CD1c-positive myeloid dendritic cell (primary cell): Measurements from ENCODE around the gene TMEM97.
"Not testable (repeated sequence)": the region's sequence is repeated elsewhere in the genome, so short reads cannot be mapped to it uniquely, and the experiment has no call there.

ENCODE experiments used
- DNase-seq: peaks from one replicate; pipeline ENCODE4 v3.0.0-alpha.2; 2016; ENCODE audit errors: extremely low spot score

TMEM97 gene

DNA sequence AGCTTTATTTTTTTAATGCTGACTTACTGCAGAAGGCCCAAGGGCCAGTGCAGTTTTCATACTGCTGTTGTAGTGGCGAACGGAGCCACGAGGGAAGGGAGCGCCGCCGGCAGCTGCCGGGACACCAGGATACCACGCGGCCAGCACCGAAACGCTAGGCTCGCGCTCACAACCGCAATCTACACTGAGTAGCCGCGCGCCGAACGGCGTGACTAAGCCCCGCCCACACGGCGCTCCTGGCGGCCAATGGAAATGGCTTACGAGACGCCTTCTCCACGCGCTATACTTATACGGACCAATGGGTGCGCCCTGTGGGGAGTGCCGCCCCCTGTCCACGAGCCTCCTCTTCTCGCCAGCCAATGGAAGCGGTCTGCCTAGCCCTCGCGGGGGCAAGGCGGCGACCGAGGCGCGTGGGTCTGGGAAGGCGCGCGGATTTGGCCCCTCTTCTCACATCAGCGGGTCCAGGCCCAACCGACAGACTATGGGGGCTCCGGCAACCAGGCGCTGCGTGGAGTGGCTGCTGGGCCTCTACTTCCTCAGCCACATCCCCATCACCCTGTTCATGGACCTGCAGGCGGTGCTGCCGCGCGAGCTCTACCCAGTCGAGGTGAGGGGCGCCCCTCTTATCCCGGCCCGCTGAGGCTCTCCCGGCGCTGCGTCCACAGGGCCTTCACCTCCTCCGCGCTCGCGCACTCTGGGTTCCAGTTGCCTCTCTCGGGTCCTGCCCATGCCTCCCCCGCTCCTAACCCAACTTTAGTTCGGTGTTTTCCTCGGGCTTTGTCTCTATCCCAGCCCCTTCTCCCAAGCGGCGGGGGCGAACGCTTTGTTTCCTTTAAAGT, at the start of gene TMEM97:
Gene TMEM97, plus strand, starts transcription at position 442 of the 839 bp plus-strand sequence. Its CDS starts 40 bp downstream, at position 482.
- DNase-seq, result peak; percentile 99

DNA sequence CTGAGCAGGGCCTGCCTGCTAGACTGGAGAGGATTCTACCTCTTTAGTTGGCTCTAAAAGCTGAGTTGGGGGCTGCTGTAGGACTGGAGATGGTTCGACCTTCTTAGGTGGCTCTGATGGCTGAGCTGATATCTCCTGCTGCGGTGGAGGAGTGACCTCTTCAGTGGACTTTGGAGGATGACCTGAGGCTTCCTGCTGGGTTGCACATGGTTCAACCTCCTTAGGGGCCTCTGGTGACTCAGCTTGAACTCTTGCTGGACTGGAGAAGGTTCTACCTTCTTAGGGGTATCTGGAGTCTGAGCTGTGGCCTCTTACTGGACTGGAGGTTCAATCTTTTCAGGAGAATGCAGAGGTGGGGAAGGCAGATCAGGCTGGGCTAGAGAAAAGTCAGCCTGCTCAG, 48.9 kb upstream of the TMEM97 start:
- DNase-seq, result no peak

DNA sequence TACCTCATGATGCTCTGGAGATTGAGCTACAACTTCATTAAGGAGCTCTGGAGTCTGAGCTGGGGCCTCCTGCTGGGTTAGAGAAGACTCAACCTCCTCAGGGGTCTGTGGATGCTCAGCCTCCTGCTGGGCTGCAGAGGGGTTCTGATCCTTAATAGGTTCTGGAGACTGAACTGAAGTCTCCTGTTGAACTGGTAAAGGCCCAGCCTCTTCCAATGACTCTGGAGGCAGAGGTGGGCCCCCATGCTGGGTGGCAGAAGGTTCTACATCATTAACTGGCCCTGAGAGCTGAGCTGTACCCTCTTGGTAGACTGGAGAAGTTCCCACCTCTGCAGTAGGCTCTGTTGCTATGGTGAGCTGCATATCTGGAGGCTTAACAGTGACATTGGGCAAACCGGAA, 48.1 kb upstream of the TMEM97 start:
- no peak for DNase-seq

DNA sequence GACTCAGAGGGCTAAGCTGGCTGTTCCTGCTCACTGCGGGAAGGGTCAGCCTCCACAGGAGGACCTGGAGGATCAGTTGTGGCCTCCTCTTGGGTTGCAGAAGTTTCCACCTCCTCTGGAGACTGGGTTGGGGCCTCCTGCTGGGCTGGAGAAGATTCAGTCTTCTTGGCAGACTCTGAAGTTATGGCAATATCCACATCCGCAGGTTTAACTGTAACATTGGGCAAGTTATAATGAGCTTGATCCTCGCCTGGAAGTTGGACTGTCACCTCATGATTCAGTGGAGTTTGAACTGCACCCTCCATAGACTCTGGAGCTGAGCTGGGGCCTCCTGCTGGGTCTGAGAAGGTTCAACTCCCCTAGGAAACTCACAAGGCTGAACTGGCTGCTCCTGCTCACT, 47.6 kb upstream of the TMEM97 start:
- no peak for DNase-seq

DNA sequence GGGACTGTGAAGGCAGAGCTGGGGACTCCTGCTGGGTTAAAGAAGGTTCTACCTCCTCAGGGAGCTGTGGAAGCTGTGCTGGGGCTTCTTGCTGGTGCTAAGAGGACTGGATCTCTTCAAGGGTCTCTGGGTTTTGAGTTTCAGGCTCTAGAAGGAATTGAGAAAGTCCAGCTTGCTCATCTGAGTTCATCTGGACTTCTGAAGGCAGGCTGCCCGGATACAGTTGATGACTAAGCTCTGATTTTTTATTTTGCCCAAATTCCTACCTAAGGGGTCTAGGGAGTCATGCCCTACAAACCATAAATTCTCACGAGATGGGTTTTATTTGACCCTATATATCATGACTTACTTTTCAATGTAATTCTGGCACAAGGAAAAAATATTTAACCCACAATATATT, 46.8 kb upstream of the TMEM97 start:
- DNase-seq, result no peak

DNA sequence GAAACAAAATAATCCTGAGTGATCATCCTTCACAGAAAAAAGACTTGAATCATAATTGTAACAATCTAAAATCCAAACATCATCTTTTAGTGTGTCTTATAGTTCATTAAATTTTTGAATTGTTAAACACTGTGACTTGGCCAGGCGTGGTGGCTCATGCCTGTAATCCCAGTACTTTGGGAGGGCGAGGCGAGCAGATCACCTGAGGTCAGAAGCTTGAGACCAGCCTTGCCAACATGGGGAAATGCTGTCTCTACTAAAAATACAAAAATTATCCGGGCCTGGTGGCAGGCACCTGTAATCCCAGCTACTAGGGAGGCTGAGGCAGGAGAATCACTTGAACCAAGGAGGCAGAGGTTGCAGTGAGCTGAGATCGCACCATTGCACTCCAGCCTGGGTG, 45.7 kb upstream of the TMEM97 start:
- not testable (repeated sequence) for DNase-seq

DNA sequence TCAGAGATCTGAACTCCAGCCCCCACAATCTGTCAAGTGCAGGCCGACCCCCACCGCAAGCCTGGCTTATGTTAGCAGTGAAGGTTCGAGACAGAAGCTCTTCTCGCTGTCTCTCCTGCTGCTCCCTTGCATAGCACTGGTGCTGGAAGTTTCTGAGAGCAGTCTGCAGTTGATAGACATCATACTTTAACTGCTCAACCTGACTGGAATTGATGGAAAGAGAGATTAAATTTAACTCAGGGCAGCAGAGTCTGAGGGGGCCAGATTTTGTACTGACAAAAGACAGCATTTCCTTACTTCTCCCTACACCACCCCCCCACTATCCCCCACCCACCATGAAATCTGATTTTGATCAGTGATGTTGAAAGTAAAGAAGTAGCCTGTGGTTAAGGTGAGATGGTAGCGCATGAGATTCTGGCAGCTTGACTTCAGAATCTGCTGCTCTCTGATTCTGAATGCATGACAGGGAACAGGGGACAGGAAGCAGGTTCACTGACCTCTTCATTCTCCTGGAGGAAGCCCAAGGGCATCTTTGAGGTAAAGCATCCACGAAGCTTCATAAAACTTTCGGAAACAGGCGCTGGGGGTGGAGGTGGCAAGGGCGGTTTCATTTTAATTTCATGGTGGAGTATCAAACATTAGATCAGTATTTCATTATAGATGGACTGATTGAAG, 44.3 kb upstream of the TMEM97 start:
- no peak for DNase-seq

DNA sequence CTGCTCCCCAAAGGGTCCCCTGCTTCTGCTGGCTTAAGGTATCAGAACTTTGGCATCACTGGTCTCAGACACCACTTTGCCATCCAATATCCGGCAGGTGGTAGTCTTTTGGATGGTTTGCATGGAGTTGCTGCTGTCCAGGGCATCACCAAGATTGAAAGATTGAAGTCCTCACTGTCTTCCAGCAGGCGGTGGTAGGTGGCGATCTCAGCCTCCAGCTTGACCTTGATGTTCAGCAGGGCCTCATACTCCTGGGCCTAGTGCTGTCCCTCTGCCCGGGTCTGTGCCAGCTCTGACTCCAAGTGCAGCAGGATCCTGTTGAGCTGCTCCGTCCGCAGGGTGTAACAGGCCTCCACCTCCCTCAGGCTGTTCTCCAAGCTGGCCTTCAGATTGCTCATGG, 43.0 kb upstream of the TMEM97 start:
- DNase-seq, result no peak

DNA sequence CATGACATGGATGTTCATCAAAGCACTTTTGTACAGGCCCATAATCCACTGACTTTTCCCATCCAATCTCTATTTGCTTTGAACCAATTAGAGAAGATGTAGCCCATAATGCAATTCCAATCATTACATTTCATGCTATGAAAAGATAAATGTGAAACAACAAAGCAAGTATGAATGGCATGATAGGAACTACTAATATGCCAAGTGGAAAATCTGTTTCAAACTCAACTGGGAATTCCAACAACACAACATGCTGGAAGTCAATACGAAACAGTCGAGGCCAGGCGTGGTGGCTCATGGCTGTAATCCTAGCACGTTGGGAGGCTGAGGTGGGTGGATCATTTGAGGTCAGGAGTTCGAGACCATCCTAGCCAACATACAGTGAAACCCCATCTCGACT, 39.6 kb upstream of the TMEM97 start:
- DNase-seq, result no peak

DNA sequence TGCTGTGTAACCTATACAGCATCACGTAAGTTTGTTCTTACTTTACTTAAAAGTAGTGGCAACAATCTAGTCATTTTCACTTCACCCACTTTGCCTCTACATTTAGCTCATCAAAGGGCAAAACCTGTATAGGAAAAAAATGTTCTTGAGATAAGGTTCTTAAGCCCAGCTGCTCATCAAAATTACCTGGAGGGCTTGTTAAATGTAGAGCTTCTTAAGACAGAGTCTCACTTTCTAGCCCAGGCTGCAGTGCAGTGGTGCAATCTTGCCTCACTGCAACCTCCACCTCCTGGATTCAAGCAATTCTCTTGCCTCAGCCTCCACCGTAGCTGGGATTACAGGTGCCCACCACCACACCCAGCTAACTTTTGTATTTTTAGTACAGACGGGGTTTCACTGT, 38.2 kb upstream of the TMEM97 start:
- no peak for DNase-seq

DNA sequence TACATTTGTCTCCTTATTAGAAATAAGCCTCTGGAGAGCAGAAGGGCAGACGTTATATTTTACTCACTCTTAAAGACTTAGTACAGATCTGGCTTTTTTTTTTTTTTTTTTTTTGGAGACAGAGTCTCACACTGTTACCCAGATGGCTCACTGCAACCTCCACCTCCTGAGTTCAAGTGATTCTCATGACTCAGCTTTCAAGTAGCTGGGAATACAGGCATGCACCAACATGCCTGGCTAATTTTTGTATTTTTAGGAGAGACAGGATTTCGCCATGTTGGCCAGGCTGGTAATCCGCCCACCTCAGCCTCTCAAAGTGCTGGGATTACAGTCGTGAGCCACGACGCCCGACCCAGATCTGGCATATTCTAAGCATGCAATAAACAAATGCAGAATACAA, 36.4 kb upstream of the TMEM97 start:
- no peak for DNase-seq

DNA sequence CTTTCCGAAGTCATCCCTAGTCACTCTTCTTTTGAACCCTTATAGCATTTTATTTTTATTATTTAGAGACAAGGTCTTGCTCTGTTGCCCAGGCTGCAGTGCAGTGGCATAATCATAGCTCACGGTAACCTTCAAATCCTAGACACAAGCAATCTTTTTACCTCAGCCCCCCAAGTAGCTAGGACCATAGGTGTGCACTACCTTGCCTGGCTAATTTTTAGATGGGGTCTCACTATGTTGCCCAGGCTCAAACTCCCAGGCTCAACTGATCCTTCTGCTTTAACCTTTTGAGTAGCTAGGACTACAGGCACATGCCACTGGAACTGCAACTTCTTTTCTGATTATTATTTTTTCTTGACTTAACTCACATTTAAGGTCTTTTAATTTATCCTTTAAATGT, 33.0 kb upstream of the TMEM97 start:
- DNase-seq, result no peak

DNA sequence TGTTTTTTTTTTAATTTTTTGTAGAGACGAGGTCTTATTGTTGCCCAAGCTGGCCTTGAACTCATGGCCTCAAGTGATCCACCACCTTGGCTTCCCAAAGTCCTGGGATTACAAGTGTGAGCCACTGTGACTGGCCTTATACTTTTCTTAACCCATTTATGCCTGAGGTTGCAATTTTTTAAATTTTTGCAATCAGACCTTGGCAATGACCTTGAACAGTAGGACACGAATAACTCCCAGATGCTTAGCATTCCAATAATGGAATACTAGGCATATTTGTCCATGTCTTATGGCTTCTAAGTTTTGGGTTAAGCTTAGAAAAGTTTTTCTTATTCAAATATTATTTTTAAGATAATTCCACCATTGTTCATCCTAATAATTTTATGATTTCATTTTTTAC, 28.3 kb upstream of the TMEM97 start:
- DNase-seq, result no peak

DNA sequence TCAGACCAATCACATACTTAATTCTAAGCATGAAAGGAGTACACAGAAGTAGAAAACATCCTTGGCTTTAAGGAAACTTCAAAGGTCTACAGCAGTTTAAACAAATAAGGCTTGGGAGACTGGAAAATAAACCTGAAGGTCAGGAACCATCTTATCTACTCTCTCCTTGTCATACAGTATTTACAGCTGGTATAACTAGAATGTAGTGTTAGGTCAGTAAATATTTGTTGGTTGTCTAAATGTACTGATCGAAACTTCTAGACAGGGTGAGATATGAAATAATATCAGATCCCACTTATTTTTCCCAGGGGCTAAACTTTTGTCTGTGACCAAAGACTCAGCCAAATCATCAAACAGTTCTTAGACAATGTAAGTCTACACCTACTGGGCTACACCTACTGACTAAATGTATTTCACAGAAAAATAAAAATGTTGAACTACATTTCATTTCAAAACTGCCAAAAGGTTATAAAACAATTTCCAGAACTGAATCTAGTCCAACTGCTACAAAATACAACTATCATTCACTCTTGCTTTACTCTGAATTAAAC, 27.1 kb upstream of the TMEM97 start:
- no peak for DNase-seq

DNA sequence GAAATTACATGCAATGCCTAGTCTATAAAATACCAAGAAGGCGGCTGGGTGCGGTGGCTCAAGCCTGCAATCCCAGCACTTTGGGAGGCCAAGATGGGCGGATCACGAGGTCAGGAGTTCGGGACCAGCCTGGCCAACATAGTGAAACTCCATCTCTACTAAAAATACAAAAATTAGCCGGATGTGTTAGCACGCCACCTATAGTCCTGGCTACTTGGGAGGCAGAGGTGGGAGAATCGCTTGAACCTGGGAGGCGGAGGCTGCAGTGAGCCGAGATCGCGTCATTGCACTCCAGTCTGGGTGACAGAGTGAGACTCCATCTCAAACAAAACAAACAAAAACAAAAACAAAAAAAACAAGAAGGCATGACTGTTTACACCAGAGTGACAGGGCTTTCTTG, 26.1 kb upstream of the TMEM97 start:
- not testable (repeated sequence) for DNase-seq

DNA sequence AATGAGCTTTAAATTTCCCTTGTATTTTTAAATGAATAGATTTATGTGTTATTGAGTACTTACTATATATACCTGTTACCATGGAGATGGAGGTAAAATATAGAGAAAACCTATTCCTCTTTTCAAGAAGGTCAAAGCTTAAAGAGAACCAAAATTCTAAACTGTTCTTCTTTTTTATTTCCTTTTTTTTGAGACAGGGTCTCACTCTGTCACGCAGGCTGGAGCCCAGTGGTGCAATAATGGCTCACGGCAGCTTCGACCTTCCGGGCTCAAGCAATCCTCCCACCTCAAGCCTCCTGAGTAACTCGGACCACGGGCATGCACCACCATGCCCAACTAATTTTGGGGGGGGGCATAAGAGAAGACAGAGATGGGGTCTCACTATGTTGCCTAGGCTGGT, 25.0 kb upstream of the TMEM97 start:
- peak; percentile 77 for DNase-seq

DNA sequence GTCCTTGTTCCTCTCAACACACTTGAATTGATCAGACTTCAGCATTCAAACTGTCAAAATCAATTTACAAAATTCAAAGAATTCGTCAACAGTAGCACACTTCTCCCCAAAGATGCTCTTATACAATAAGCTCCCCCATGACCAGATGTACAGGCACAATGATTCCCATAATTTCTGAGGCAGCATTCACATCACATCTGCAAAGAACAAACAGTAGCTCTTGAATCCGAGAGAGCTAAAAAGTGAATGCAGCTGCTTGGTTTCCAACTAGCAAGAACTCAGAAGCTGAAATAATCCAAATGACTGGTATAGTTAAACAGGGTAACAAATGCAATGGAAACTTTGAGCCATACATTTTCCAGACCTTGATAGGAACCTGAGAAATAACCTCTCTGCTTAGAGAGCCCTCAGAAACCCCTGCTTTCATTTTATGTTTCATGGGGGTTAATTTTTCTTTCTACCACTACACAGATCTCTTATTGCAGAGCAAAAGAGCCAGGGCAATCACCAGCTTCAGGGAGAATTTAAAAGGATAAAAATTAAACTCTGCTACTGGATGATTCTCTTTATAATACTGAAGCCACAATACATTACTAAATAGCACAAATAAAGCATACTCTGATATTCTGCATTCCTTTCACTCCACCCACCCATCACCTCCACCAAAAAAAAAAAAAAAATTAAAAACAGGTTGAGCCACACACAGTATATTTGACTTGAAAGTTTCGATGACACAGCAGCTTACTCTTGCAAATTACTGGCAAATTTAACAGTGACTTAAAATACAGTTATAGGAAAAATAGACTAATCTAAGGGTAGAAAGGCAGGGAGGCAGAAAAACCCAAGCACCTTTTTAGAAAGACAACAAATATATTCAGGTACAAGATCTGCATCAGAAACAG, 23.1 kb upstream of the TMEM97 start:
- no peak for DNase-seq

DNA sequence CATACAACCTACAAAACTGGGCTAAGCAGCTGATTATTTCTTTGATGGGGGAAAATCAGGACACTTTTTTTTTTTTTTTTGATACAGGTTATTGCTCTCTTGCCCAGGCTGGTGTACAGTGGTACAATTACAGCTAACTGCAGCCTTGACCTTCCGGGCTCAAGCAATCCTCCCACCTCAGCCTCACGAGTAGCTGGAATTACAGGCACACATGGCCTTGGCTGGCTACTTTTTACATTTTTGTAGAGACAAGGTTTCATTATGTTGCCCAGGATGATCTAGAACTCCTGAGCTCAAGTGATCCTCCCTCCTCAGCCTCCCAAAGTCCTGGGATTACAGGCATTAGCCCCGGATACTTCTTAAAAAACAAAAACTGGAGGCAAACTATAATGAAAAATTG, 20.6 kb upstream of the TMEM97 start:
- no peak for DNase-seq

DNA sequence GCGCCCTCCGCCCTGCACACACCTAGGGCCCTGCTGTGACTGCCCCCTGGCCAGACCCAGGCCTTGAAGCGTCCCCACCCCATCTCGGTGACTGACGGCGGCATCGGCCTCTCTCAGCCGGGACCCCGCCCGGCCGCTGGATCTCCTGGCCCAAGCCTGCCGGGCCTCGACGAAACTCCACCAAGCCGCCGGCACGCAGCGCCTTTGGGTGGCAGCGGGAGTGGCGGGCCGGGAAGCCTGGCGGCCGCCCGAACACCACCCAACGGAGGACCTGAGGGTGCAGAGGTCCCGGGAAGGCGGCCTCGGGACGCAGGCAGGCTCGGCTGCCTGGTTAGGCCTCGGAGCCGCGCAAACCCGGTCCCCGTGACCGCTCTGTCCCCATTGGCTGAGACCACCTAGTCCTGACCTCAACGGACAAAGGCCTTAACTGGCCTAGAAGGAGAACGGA, 12.0 kb upstream of the TMEM97 start:
- no peak for DNase-seq

DNA sequence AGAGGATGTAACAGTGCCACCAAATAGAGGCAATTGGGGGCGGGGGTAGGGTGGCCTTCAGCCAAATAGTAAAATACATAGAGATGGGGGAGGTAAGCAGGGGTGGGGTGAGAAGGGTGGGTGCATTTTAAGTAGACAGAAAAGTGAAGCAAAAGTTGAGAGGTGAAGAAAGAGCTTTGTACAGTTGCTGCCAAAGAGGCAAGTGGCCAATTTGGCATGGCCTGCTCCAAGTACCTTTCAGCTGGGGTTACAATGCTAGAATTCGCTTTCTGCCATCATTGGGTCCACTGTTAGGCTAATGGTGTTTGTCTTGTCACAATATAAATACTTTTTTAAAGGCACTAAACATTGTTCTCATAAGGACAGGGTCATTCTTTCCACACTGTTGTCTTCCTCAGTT, 5.2 kb upstream of the TMEM97 start:
- DNase-seq, result no peak

DNA sequence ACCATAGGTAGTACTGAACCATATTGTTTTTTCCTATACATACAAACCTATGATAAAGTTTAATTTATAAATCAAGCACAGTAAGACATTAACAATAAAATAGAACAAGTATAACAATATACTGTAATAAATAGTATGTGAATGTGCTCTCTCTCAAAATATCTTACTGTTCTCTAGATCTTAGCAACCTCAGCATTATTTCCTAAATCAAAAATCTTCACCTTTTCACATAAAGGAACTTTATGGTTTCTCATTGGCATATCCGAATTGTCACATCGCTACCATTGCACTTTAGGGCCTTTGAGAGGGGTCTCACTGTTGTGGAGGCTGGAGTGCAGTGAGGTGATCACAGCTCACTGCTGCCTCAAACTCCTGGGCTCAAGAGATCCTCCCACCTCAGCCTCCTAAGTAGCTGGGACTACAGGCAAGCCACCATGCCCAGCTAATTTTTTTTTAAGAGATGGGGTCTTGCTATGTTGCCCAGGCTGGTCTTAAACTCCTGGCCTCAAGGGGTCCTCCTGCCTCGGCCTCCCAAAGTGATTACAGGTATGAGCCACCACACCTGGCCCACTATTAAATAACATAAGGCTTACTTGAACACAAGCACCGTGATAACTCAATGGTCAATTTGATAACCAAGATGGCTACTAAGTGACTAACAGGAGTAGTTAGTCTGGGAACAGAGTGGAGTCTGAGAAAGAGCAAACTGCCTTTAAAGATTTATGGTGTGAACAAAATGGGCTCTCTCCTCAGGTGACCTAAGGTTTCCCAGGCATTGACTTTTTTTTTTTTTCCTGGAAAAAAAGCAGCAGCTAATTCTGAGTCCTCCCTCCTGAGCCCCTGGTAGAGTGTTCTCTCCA, 2.9 kb upstream of the TMEM97 start:
- DNase-seq, result no peak
